H9 (cell line): Measurements from ENCODE around the gene AQP12A. TPM values are rescaled to one million over a fixed set of nuclear protein-coding genes. Genes with fewer than 3 reads are reported as not detected.

Experiments
- DNase-seq: peaks from one replicate; pipeline ENCODE4 v3.0.0-alpha.2; 2017
- H2AFZ ChIP-seq: one replicate; pipeline ENCODE4 v1.6.1; 2013; ENCODE audit warnings: mild to moderate bottlenecking, low read length, control low read depth, moderate library complexity
- H2AK5ac ChIP-seq: 2 replicates; pipeline ENCODE4 v1.6.1; 2013; ENCODE audit warnings: low read length, control low read depth, mixed read lengths; ENCODE audit not compliant: insufficient read length
- H2BK120ac ChIP-seq: one replicate; pipeline ENCODE4 v1.6.1; 2013; ENCODE audit warnings: low read depth, mild to moderate bottlenecking, low read length, control low read depth, inconsistent platforms; ENCODE audit not compliant: poor library complexity, severe bottlenecking
- H2BK12ac ChIP-seq: 2 replicates; pipeline ENCODE4 v1.6.1; 2013; ENCODE audit warnings: low read length, control low read depth, mixed read lengths, low read depth; ENCODE audit not compliant: insufficient read length
- H2BK15ac ChIP-seq: 2 replicates; pipeline ENCODE4 v1.6.1; 2013; ENCODE audit warnings: low read depth, low read length, control low read depth
- H2BK20ac ChIP-seq: one replicate; pipeline ENCODE4 v1.6.1; 2013; ENCODE audit warnings: low read depth, mild to moderate bottlenecking, low read length, control low read depth, inconsistent platforms; ENCODE audit not compliant: poor library complexity, severe bottlenecking
- H2BK5ac ChIP-seq: 2 replicates; pipeline ENCODE4 v1.6.1; 2013; ENCODE audit warnings: low read length, control low read depth, mixed read lengths; ENCODE audit not compliant: insufficient read length
- H3K14ac ChIP-seq: 2 replicates; pipeline ENCODE4 v1.6.1; 2013; ENCODE audit warnings: low read length, control low read depth; ENCODE audit not compliant: insufficient read depth
- H3K18ac ChIP-seq: 2 replicates; pipeline ENCODE4 v1.6.1; 2013; ENCODE audit warnings: low read depth, mild to moderate bottlenecking, mixed read lengths, low read length, control low read depth; ENCODE audit not compliant: insufficient read length
- H3K23ac ChIP-seq: 2 replicates; pipeline ENCODE4 v1.6.1; 2013; ENCODE audit warnings: low read length, control low read depth, mixed read lengths, low read depth; ENCODE audit not compliant: insufficient read length
- H3K23me2 ChIP-seq: 2 replicates; pipeline ENCODE4 v1.6.1; 2013; ENCODE audit warnings: low read depth, mild to moderate bottlenecking, mixed read lengths, low read length, control low read depth; ENCODE audit not compliant: insufficient read length, poor library complexity, severe bottlenecking
- H3K27ac ChIP-seq: 2 replicates; pipeline ENCODE4 v1.5.1; 2013; ENCODE audit warnings: low read length, control low read depth, mixed read lengths, low read depth; ENCODE audit not compliant: insufficient read length
- H3K27me3 ChIP-seq: 2 replicates; pipeline ENCODE4 v1.6.1; 2013; ENCODE audit warnings: low read length, control low read depth, inconsistent platforms; ENCODE audit not compliant: insufficient read depth
- H3K4ac ChIP-seq: 2 replicates; pipeline ENCODE4 v1.6.1; 2013; ENCODE audit warnings: low read depth, mild to moderate bottlenecking, control low read depth, inconsistent platforms, low read length, moderate library complexity
- H3K4me1 ChIP-seq: 2 replicates; pipeline ENCODE4 v1.6.1; 2013; ENCODE audit warnings: low read length, control low read depth, inconsistent platforms; ENCODE audit not compliant: insufficient read depth
- H3K4me2 ChIP-seq: 2 replicates; pipeline ENCODE4 v1.6.1; 2013; ENCODE audit warnings: low read length, control low read depth, mixed read lengths; ENCODE audit not compliant: insufficient read length, insufficient read depth
- H3K56ac ChIP-seq: 2 replicates; pipeline ENCODE4 v1.6.1; 2013; ENCODE audit warnings: low read depth, mild to moderate bottlenecking, mixed read lengths, low read length, control low read depth; ENCODE audit not compliant: insufficient read length
- H3K79me1 ChIP-seq: 2 replicates; pipeline ENCODE4 v1.6.1; 2013; ENCODE audit warnings: low read depth, mild to moderate bottlenecking, moderate library complexity, low read length, control low read depth, inconsistent platforms; ENCODE audit not compliant: insufficient read depth, poor library complexity, severe bottlenecking
- H3K79me2 ChIP-seq: 2 replicates; pipeline ENCODE4 v1.6.1; 2013; ENCODE audit warnings: low read length, control low read depth, inconsistent platforms; ENCODE audit not compliant: insufficient read depth
- H3K9ac ChIP-seq: 2 replicates; pipeline ENCODE4 v1.6.1; 2013; ENCODE audit warnings: low read length, control low read depth, mixed read lengths; ENCODE audit not compliant: insufficient read length; ENCODE audit errors: extremely low read depth
- H3K9me3 ChIP-seq: one replicate; pipeline ENCODE4 v1.6.1; 2013; ENCODE audit warnings: low read depth, low read length, inconsistent platforms; ENCODE audit not compliant: control insufficient read depth
- H3T11ph ChIP-seq: one replicate; pipeline ENCODE4 v1.6.1; 2013; ENCODE audit warnings: mild to moderate bottlenecking, low read length, control low read depth, inconsistent platforms
- H4K20me1 ChIP-seq: one replicate; pipeline ENCODE4 v1.6.1; 2013; ENCODE audit not compliant: control insufficient read depth, insufficient read length, insufficient read depth
- H4K5ac ChIP-seq: 2 replicates; pipeline ENCODE4 v1.6.1; 2013; ENCODE audit warnings: low read depth, mild to moderate bottlenecking, mixed read lengths, low read length, control low read depth; ENCODE audit not compliant: insufficient read length
- H4K8ac ChIP-seq: replicated peaks from 2 replicates; pipeline ENCODE4 v1.6.1; 2013; ENCODE audit warnings: low read length, control low read depth, mixed read lengths, low read depth; ENCODE audit not compliant: insufficient read length
- H4K91ac ChIP-seq: 2 replicates; pipeline ENCODE4 v1.6.1; 2013; ENCODE audit warnings: low read depth, mild to moderate bottlenecking, moderate library complexity, mixed read lengths, low read length, control low read depth; ENCODE audit not compliant: insufficient read length
- H3K27ac Mint-ChIP-seq, 3 experiments: 2 replicates in 2 of 3; 3 replicates in 1 of 3; pipeline ENCODE4 v1.8.0; 2020 to 2021; ENCODE audit warnings: mixed read lengths in 3 of 3, mild to moderate bottlenecking in 1 of 3, moderate library complexity in 1 of 3
- H3K27me3 Mint-ChIP-seq: 2 replicates; pipeline ENCODE4 v1.8.0; 2021; ENCODE audit warnings: low read depth, mild to moderate bottlenecking, moderate library complexity, mixed read lengths
- H3K36me3 Mint-ChIP-seq, 3 experiments: 2 replicates in 2 of 3; 3 replicates in 1 of 3; pipeline ENCODE4 v1.8.0; 2020 to 2021; ENCODE audit warnings: low read depth in 3 of 3, mixed read lengths in 3 of 3; ENCODE audit not compliant: insufficient read depth in 1 of 3
- H3K4me1 Mint-ChIP-seq, 2 experiments: 2 replicates each; pipeline ENCODE4 v1.8.0; 2020; ENCODE audit warnings: mixed read lengths in 2 of 2
- H3K4me3 Mint-ChIP-seq, 2 experiments: 2 replicates in 1 of 2; 3 replicates in 1 of 2; pipeline ENCODE4 v1.8.0; 2020 to 2021; ENCODE audit warnings: mild to moderate bottlenecking in 2 of 2, mixed read lengths in 2 of 2, moderate library complexity in 1 of 2
- H3K9me3 Mint-ChIP-seq, 2 experiments: 2 replicates in 1 of 2; 3 replicates in 1 of 2; pipeline ENCODE4 v1.8.0; 2020; ENCODE audit warnings: mild to moderate bottlenecking in 2 of 2, mixed read lengths in 2 of 2, moderate library complexity in 1 of 2
- CTCF ChIP-seq: fragments of 200-600 bp; sonication (generic); conservative IDR thresholded peaks from 3 replicates; pipeline ENCODE4 v1.8.0; 2021; ENCODE audit warnings: antibody characterized with exemption, mild to moderate bottlenecking
- WGBS: extraction: QIAGEN DNeasy Blood & Tissue Kit; methylation state at CpG from one replicate; pipeline ENCODE4 v1.1.7; 2013; ENCODE audit warnings: missing lambda C conversion rate, low lambda C conversion rate, mixed read lengths; ENCODE audit not compliant: insufficient read length; ENCODE audit errors: extremely low coverage; 5-methylcytosine and 5-hydroxymethylcytosine counted together
- total RNA-seq: library from RNA; stranded (reverse); gene quantifications from 2 replicates; pipeline ENCODE4 v1.2.1, GENCODE V29; 2021

The AQP12A gene
- total RNA-seq, 1 experiment from 2014 or later: not detected

- H3K14ac ChIP-seq: no peak overlapping the region
- no peak overlapping the region for H3K9ac ChIP-seq
- no peak overlapping the region for H3K4ac ChIP-seq
- H3K36me3 Mint-ChIP-seq: peaks cover 58 to 91% (median 84%) of the 10 kb centered on the region in 3 experiments; a peak in 6 of 7 replicates
- H3K27me3 Mint-ChIP-seq: no peaks in the 10 kb centered on the region; the same call in 1 of the 2 replicates
- no peak overlapping the region for H2BK12ac ChIP-seq
- DNase-seq: no peak
- H3K4me2 ChIP-seq: no peak overlapping the region
- H3K79me2 ChIP-seq: no peaks in the 10 kb centered on the region
- no peak overlapping the region for H2BK15ac ChIP-seq
- no peak overlapping the region for H2BK5ac ChIP-seq
- no peak overlapping the region for H3K27ac ChIP-seq
- H4K8ac ChIP-seq: no peak overlapping the region
- H4K5ac ChIP-seq: no peak overlapping the region
- no peak overlapping the region for H3K56ac ChIP-seq
- H3K27ac Mint-ChIP-seq: no peak overlapping the region
- TF ChIP-seq CTCF: no peak
- no peak overlapping the region for H2AFZ ChIP-seq
- no peaks in the 10 kb centered on the region for H3K23me2 ChIP-seq
- H3K27me3 ChIP-seq: no peaks in the 10 kb centered on the region
- H3K79me1 ChIP-seq: no peaks in the 10 kb centered on the region
- no peak overlapping the region for H2BK20ac ChIP-seq
- no peak overlapping the region for H4K91ac ChIP-seq
- no peak overlapping the region for H2BK120ac ChIP-seq
- no peak overlapping the region for H2AK5ac ChIP-seq
- WGBS: no CpG with 5 or more reads among the region's 15 CpGs
- H3K18ac ChIP-seq: no peak overlapping the region
- H4K20me1 ChIP-seq: no peaks in the 10 kb centered on the region
- no peaks in the 10 kb centered on the region for H3K9me3 ChIP-seq
- no peak overlapping the region for H3K4me3 Mint-ChIP-seq
- H3K4me1 ChIP-seq: no peaks in the 10 kb centered on the region
- no peaks in the 10 kb centered on the region for H3K9me3 Mint-ChIP-seq
- H3K4me1 Mint-ChIP-seq: no peaks in the 10 kb centered on the region
- H3K23ac ChIP-seq: no peak overlapping the region
- no peak overlapping the region for H3T11ph ChIP-seq
Observed at GRCh38 chr2:240745456-240745855, 53.8 kb downstream of the AQP12A start.
